Esophagus squamous epithelium (tissue), 5 donors: ENCODE results near the gene PFKP. TPM values are rescaled to one million over a fixed set of nuclear protein-coding genes. Genes with fewer than 3 reads are reported as not detected.
A peak's percentile ranks its signal among the peaks of the same experiment; 100 is the strongest.

Source experiments
- DNase-seq: peaks from one replicate; lab custom pipeline; 2025; lab: John Stamatoyannopoulos, UW
- H3K27ac ChIP-seq, 4 donors: fragments of 200-600 bp; sonication (generic); one replicate each; pipeline ENCODE4 v1.5.1; 2016 to 2019; ENCODE audit warnings: mild to moderate bottlenecking in 1 of 4
- H3K27me3 ChIP-seq, 4 donors: fragments of 200-600 bp; sonication (generic); 1 replicate in 3 of 4; 2 replicates in 1 of 4; pipeline versions ENCODE4 v1.5.1 to v1.6.0; 2017 to 2021; ENCODE audit warnings: antibody characterized with exemption in 1 of 4
- H3K36me3 ChIP-seq, 3 donors: fragments of 200-600 bp; sonication (generic); one replicate each; pipeline ENCODE4 v1.5.1; 2016 to 2019
- H3K4me1 ChIP-seq, 3 donors: fragments of 200-600 bp; sonication (generic); one replicate each; pipeline ENCODE4 v1.5.1; 2017 to 2019
- H3K4me3 ChIP-seq, 4 donors: fragments of 200-600 bp; sonication (generic); 1 replicate in 3 of 4; 2 replicates in 1 of 4; pipeline ENCODE4 v1.5.1; 2016 to 2019; ENCODE audit warnings: mild to moderate bottlenecking in 2 of 4, moderate library complexity in 1 of 4
- H3K9me3 ChIP-seq, 3 donors: fragments of 200-600 bp; sonication (generic); one replicate each; pipeline ENCODE4 v1.5.1; 2016 to 2019
- CTCF ChIP-seq, 6 experiments: fragments of 450-650 bp in 4 of 6; fragments of 200-600 bp in 2 of 6; sonication (generic) in 2 of 6; IDR thresholded peaks; one replicate each; pipeline ENCODE4 v1.5.1; 2016 to 2019; ENCODE audit warnings: antibody characterized with exemption in 6 of 6, mild to moderate bottlenecking in 4 of 6, moderate library complexity in 4 of 6
- POLR2A ChIP-seq, 4 donors: fragments of 450-650 bp; IDR thresholded peaks; one replicate each; pipeline ENCODE4 v1.6.1; 2017; ENCODE audit warnings: antibody characterized with exemption in 4 of 4, mild to moderate bottlenecking in 4 of 4, moderate library complexity in 3 of 4
- WGBS, 2 donors: methylation state at CpG; one replicate each; pipeline ENCODE4 v1.1.5; 2018; 5-methylcytosine and 5-hydroxymethylcytosine counted together
- intact Hi-C: fragments of 100-400 bp; cut with DNase I; formaldehyde crosslinking; loops from one replicate; pipeline ENCODE4 v1.15.0; 2022
- total RNA-seq, 4 donors: library from RNA; depleted of rRNA; stranded (reverse); fragments of >200 nt; gene quantifications; one replicate each; pipeline ENCODE4 v1.1.0, GENCODE V29; 2016
- donor health status: DM: yes; HTN: yes; CAD: no.

The PFKP gene
- total RNA-seq, 4 donors from 2014 or later: 69.7 to 94.0 (median 86.4) TPM

- Histone ChIP-seq H3K27me3 (no peaks in the 10 kb centered on the region), H3K27ac (peak overlapping the region; percentile 76 to 91 (median 84)), H3K4me3 (peak overlapping the region in 3 of 4 donors; percentile 1 to 47 (median 17)), H3K9me3 (no peaks in the 10 kb centered on the region), H3K4me1 (peaks cover 24 to 90% (median 46%) of the 10 kb centered on the region in 3 donors), H3K36me3 (peaks cover 0 to 15% (median 0%) of the 10 kb centered on the region in 3 donors)
- no peak for DNase-seq
- 5 to 7% methylated on average over 17 of the region's 17 CpGs for WGBS, 2 donors
- intact Hi-C loops: no loop called here
- no peak for TF ChIP-seq CTCF (IDR thresholded peaks at IDR 0.05)
- TF ChIP-seq POLR2A (IDR thresholded peaks at IDR 0.05): no peak
These were observed 28.2 kb downstream of the PFKP start for GRCh38 chr10:3095373-3096139.

- H3K9me3 ChIP-seq: no peaks in the 10 kb centered on the region
- peak overlapping the region; percentile 76 to 91 (median 84) for H3K27ac ChIP-seq
- no peak for TF ChIP-seq CTCF (IDR thresholded peaks at IDR 0.05)
- peak overlapping the region in 2 of 4 donors; percentile 1 to 47 for H3K4me3 ChIP-seq
- intact Hi-C loops: no loop called here
- DNase-seq: no peak
- H3K36me3 ChIP-seq: peaks cover 0 to 21% (median 0%) of the 10 kb centered on the region in 3 donors
- H3K4me1 ChIP-seq: peaks cover 18 to 87% (median 40%) of the 10 kb centered on the region in 3 donors
- no peaks in the 10 kb centered on the region for H3K27me3 ChIP-seq
- WGBS, 2 donors: 57 to 63% methylated on average over 11 to 15 of the region's 16 CpGs
These were observed 28.8 kb downstream of the PFKP start for GRCh38 chr10:3096149-3096548.

GRCh38 chr10:3097160-3097559 is 29.8 kb downstream of the PFKP start:
- intact Hi-C loops: no loop called here
- no peaks in the 10 kb centered on the region for H3K9me3 ChIP-seq
- H3K27ac ChIP-seq: peak overlapping the region in 2 of 4 donors; percentile 12 to 91
- TF ChIP-seq CTCF (IDR thresholded peaks at IDR 0.05) (no peak), POLR2A (IDR thresholded peaks at IDR 0.05) (no peak)
- peaks cover 0 to 29% (median 0%) of the 10 kb centered on the region in 3 donors for H3K36me3 ChIP-seq
- WGBS, 2 donors: 94 to 96% methylated on average over 3 to 9 of the region's 9 CpGs
- H3K4me1 ChIP-seq: peaks cover 16 to 81% (median 35%) of the 10 kb centered on the region in 3 donors
- DNase-seq: no peak
- no peak overlapping the region for H3K4me3 ChIP-seq
- no peaks in the 10 kb centered on the region for H3K27me3 ChIP-seq

GRCh38 chr10:3098689-3099088 is 31.3 kb downstream of the PFKP start:
- Histone ChIP-seq H3K27ac (peak overlapping the region in 2 of 4 donors; percentile 28 to 56), H3K9me3 (no peaks in the 10 kb centered on the region), H3K27me3 (no peaks in the 10 kb centered on the region), H3K36me3 (peaks cover 0 to 37% (median 0%) of the 10 kb centered on the region in 3 donors), H3K4me3 (no peak overlapping the region), H3K4me1 (peaks cover 26 to 85% (median 45%) of the 10 kb centered on the region in 3 donors)
- DNase-seq: no peak
- WGBS, 2 donors: 90 to 96% methylated on average over 10 to 11 of the region's 11 CpGs
- TF ChIP-seq CTCF (IDR thresholded peaks at IDR 0.05) (no peak), POLR2A (IDR thresholded peaks at IDR 0.05) (no peak)
- intact Hi-C loops: no loop called here
